Tibial nerve (tissue), 4 donors: ENCODE measurements around the gene TIE1.

Experiments used
- CTCF ChIP-seq, 5 experiments: fragments of 200-600 bp in 3 of 5; fragments of 450-650 bp in 2 of 5; sonication (generic) in 3 of 5; IDR thresholded peaks; one replicate each; pipeline ENCODE4 v1.5.1; 2016 to 2019; ENCODE audit warnings: antibody characterized with exemption in 5 of 5, mild to moderate bottlenecking in 3 of 5, moderate library complexity in 2 of 5
- EP300 ChIP-seq, 2 donors: sonication (generic); formaldehyde crosslinking; IDR thresholded peaks; one replicate each; pipeline ENCODE4 v1.6.1; 2017; ENCODE audit warnings: antibody characterized with exemption in 2 of 2, mild to moderate bottlenecking in 1 of 2
- POLR2A ChIP-seq, 2 donors: fragments of 450-650 bp; IDR thresholded peaks; one replicate each; pipeline ENCODE4 v1.6.1; 2017; ENCODE audit warnings: antibody characterized with exemption in 2 of 2, mild to moderate bottlenecking in 2 of 2, moderate library complexity in 2 of 2

- no peak for TF ChIP-seq CTCF (IDR thresholded peaks at IDR 0.05)
- no peak for TF ChIP-seq POLR2A (IDR thresholded peaks at IDR 0.05)
- no peak for TF ChIP-seq EP300 (IDR thresholded peaks at IDR 0.05)
Observed at GRCh38 chr1:43279666-43280065, 21.1 kb upstream of the TIE1 start.
